ENCODE data around the gene KRT79.
"Not testable (repeated sequence)": the region's sequence is repeated elsewhere in the genome, so short reads cannot be mapped to it uniquely, and the experiment has no call there.

The KRT79 gene

GRCh38 chr12:52833922-52834726 is at the start of gene KRT79:
KRT79 (minus strand) TSS chr12:52834311; CDS start chr12:52834260, 51 bp downstream.
- TF ChIP-seq CTCF (IDR thresholded peaks at IDR 0.05; ENCODE audit: low read depth, low read length, missing control alignments), result no peak
- DNase-seq, result no peak
- in situ Hi-C loops (cut with HindIII; ENCODE audit: low pct_ligation_motif_present, low sequenced_read_pairs), result no loop called here

GRCh38 chr12:52880499-52880898 is 46.4 kb upstream of the KRT79 start:
- H3K27ac ChIP-seq; in situ Hi-C loops (cut with HindIII; ENCODE audit: low pct_ligation_motif_present, low sequenced_read_pairs); H3K27me3 ChIP-seq (replicated peaks); H3K4me3 ChIP-seq (ENCODE audit: low read depth, low read length); H3K36me3 ChIP-seq (replicated peaks); DNase-seq: not testable (repeated sequence)

More at GRCh38 chr12:52833922-52834726, at the start of gene KRT79:
- no peak within 1 kb of the TSS for H3K4me3 ChIP-seq (ENCODE audit: low read depth, low read length)
- H3K36me3 ChIP-seq (replicated peaks), result no peaks in the 10 kb centered on the region
- H3K27me3 ChIP-seq (replicated peaks), result no peaks in the 10 kb centered on the region
- no peak within 1 kb of the TSS for H3K27ac ChIP-seq

- peak; percentile 75 for DNase-seq
- H3K27ac ChIP-seq, result no peak overlapping the region
- no peaks in the 10 kb centered on the region for H3K36me3 ChIP-seq (replicated peaks)
- peak overlapping the region; percentile 39 for H3K4me3 ChIP-seq (ENCODE audit: low read depth, low read length)
- no peaks in the 10 kb centered on the region for H3K27me3 ChIP-seq (replicated peaks)
- in situ Hi-C loops (cut with HindIII; ENCODE audit: low pct_ligation_motif_present, low sequenced_read_pairs), result no loop called here
- TF ChIP-seq CTCF (IDR thresholded peaks at IDR 0.05; ENCODE audit: low read depth, low read length, missing control alignments), result peak; percentile 93
These were observed 45.6 kb upstream of the KRT79 start for GRCh38 chr12:52879394-52880351.

DNA sequence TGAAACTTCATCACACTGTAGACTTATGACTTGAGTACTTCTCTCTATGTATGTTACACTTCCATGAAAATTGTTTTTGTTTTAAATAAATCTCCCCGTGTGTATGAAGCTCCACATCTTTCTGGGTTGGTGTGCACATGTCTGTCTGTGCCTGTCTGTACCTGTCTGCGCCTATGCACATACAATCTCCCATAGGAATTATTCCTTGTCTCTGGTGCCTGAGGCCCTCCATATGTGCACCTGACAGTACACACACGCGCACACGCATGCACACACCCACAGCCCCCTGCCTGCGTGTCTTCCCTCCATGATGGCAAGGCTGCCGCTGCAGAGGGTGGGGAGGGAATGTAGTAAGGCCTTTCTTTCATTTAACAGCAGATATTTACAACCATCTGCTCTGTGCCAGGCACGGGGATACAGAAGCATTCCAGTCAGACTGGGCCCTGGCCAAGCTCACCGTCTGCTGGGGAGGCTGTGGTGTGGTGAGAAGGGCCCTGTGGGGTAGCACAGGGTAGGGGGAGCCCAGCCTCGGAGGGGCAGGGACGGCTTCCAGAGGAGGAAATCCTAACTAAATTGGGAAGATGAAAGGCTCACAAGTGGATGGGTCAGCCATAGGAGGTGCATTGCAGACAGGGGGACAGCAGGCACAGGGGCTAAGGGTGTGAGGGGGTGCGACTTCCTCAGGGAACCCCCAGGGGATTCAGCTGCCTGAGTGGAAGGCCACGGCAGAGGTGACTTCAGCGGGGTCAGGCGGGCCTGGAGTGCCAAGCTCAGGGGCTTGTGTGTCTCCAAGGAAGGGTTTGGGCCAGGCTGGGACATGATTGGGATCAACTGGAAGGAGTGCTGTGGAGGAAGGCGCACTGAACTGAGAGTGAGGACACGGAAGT is 44.6 kb upstream of the KRT79 start:
- H3K4me3 ChIP-seq (ENCODE audit: low read depth, low read length), result no peak overlapping the region
- no peak for DNase-seq
- H3K27ac ChIP-seq, result no peak overlapping the region
- in situ Hi-C loops (cut with HindIII; ENCODE audit: low pct_ligation_motif_present, low sequenced_read_pairs), result no loop called here
- H3K36me3 ChIP-seq (replicated peaks), result no peaks in the 10 kb centered on the region
- no peaks in the 10 kb centered on the region for H3K27me3 ChIP-seq (replicated peaks)
- TF ChIP-seq CTCF (IDR thresholded peaks at IDR 0.05; ENCODE audit: low read depth, low read length, missing control alignments), result no peak

- no peak overlapping the region for H3K4me3 ChIP-seq (ENCODE audit: low read depth, low read length)
- no peaks in the 10 kb centered on the region for H3K36me3 ChIP-seq (replicated peaks)
- H3K27ac ChIP-seq, result no peak overlapping the region
- no peak for TF ChIP-seq CTCF (IDR thresholded peaks at IDR 0.05; ENCODE audit: low read depth, low read length, missing control alignments)
- in situ Hi-C loops (cut with HindIII; ENCODE audit: low pct_ligation_motif_present, low sequenced_read_pairs), result no loop called here
- H3K27me3 ChIP-seq (replicated peaks), result no peaks in the 10 kb centered on the region
- DNase-seq, result no peak
These were observed 43.1 kb upstream of the KRT79 start for GRCh38 chr12:52877242-52877641.
